HAP-1 (cell line): Measurements from ENCODE around the gene LHFPL3.

ENCODE experiments used
- DNase-seq, 2 experiments: peaks; one replicate each; pipeline ENCODE4 v3.0.0-alpha.2; 2016 to 2020; ENCODE audit warnings: low spot score in 2 of 2
- H3K27me3 ChIP-seq: fragments of 250-450 bp; sonication (Bioruptor Pico); 2 replicates; pipeline ENCODE4 v1.5.1; 2020; ENCODE audit warnings: low read depth, mild to moderate bottlenecking, moderate library complexity
- H3K36me3 ChIP-seq: fragments of 250-450 bp; sonication (Bioruptor Pico); replicated peaks from 2 replicates; pipeline ENCODE4 v1.5.1; 2020; ENCODE audit warnings: mild to moderate bottlenecking
- H3K4me1 ChIP-seq: fragments of 250-450 bp; sonication (Bioruptor Pico); 2 replicates; pipeline ENCODE4 v1.5.1; 2020; ENCODE audit warnings: mild to moderate bottlenecking
- H3K4me3 ChIP-seq: fragments of 250-450 bp; sonication (Bioruptor Pico); 2 replicates; pipeline ENCODE4 v1.5.1; 2020; ENCODE audit warnings: mild to moderate bottlenecking, moderate library complexity
- H3K9me3 ChIP-seq: fragments of 250-450 bp; sonication (Bioruptor Pico); 2 replicates; pipeline ENCODE4 v1.5.1; 2020; ENCODE audit warnings: mild to moderate bottlenecking, moderate library complexity
- in situ Hi-C: fragments of 300-500 bp; cut with MboI; formaldehyde crosslinking; loops from 3 replicates; pipeline ENCODE4 v1.14.3; 2020; ENCODE audit warnings: low sequenced_read_pairs, inconsistent platforms, mixed read lengths

The LHFPL3 gene

GRCh38 chr7:104621321-104621720 is 292.9 kb downstream of the LHFPL3 start:
- Histone ChIP-seq H3K9me3 (no peaks in the 10 kb centered on the region), H3K27me3 (no peaks in the 10 kb centered on the region), H3K4me1 (no peaks in the 10 kb centered on the region), H3K36me3 (no peaks in the 10 kb centered on the region), H3K4me3 (no peak overlapping the region)
- DNase-seq: no peak
- in situ Hi-C loops: no loop called here

- Histone ChIP-seq H3K36me3 (no peaks in the 10 kb centered on the region), H3K27me3 (no peaks in the 10 kb centered on the region), H3K4me1 (no peaks in the 10 kb centered on the region), H3K9me3 (no peaks in the 10 kb centered on the region), H3K4me3 (no peak overlapping the region)
- DNase-seq: no peak
- in situ Hi-C loops: no loop called here
These were observed 297.6 kb downstream of the LHFPL3 start for GRCh38 chr7:104625956-104626355.

DNA sequence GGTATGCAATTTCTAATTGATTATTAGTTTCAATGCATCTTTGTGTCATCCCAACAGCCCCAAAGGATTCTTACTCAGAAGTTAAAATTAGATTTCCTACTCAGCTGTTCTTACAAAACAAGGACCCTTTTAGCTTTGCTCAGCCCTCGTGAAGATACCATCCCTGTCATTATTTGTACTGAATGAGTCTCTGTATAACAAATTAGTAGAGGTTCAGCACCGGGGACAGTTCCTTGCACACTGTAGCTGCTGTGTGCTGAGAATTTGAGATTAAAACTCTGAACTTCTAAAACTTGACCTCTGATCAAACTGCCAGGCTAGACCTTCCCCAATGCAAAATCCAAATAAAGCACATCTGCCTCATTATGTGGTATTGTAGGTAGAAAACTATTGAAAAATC is 299.1 kb downstream of the LHFPL3 start:
- Histone ChIP-seq H3K4me1 (no peaks in the 10 kb centered on the region), H3K27me3 (no peaks in the 10 kb centered on the region), H3K9me3 (no peaks in the 10 kb centered on the region), H3K4me3 (no peak overlapping the region), H3K36me3 (no peaks in the 10 kb centered on the region)
- peak; percentile 5 to 58 for DNase-seq
- in situ Hi-C loops: no loop called here

DNA sequence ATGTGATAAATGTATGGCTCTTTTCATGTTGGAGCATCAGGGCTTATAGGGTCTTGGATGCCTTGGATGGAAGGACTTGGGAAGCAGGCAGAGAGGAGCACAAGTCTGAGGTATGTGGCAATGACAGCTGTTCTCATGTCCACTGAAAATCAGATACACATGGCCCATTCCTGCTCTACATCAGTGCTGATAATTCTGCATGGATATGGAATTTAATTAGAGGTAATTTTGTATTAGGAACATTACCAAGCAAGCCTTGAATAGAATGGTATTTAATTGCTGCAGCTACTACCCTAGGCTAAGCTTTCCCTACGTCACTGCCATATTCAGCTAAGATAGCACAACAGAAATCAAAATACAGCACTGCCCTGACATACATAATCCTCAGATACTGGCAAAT is 299.6 kb downstream of the LHFPL3 start:
- Histone ChIP-seq H3K4me3 (no peak overlapping the region), H3K27me3 (no peaks in the 10 kb centered on the region), H3K36me3 (no peaks in the 10 kb centered on the region), H3K9me3 (no peaks in the 10 kb centered on the region), H3K4me1 (no peaks in the 10 kb centered on the region)
- no peak for DNase-seq
- in situ Hi-C loops: no loop called here

- Histone ChIP-seq H3K9me3 (no peaks in the 10 kb centered on the region), H3K4me3 (no peak overlapping the region), H3K27me3 (no peaks in the 10 kb centered on the region), H3K4me1 (no peaks in the 10 kb centered on the region), H3K36me3 (no peaks in the 10 kb centered on the region)
- in situ Hi-C loops: no loop called here
- DNase-seq: no peak
These were observed 301.0 kb downstream of the LHFPL3 start for GRCh38 chr7:104629408-104629807.

DNA sequence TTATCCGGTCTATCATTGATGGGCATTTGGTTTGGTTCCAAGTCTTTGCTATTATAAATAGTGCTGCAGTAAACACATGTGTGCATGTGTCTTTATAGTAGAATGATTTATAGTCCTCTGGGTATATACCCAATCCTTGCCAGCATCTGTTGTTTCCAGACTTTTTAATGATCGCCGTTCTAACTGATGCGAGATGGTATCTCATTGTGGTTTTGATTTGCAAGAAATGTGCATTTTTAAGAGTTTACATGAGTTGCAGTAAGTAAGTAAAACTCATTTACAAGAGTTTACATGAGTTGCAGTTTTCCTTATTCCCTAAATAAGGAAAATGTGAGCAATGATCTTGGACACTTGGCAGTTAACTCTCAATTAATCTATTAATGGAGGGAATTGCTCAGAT is 312.1 kb downstream of the LHFPL3 start:
- H3K4me1 ChIP-seq: no peaks in the 10 kb centered on the region
- no peaks in the 10 kb centered on the region for H3K36me3 ChIP-seq
- in situ Hi-C loops: no loop called here

GRCh38 chr7:104642560-104642959 is 314.2 kb downstream of the LHFPL3 start:
- H3K9me3 ChIP-seq: no peaks in the 10 kb centered on the region
- in situ Hi-C loops: no loop called here

More for the DNA sequence above, 312.1 kb downstream of the LHFPL3 start:
- Histone ChIP-seq H3K27me3 (peaks cover 4% of the 10 kb centered on the region), H3K9me3 (no peaks in the 10 kb centered on the region), H3K4me3 (no peak overlapping the region)
- DNase-seq: no peak

DNA sequence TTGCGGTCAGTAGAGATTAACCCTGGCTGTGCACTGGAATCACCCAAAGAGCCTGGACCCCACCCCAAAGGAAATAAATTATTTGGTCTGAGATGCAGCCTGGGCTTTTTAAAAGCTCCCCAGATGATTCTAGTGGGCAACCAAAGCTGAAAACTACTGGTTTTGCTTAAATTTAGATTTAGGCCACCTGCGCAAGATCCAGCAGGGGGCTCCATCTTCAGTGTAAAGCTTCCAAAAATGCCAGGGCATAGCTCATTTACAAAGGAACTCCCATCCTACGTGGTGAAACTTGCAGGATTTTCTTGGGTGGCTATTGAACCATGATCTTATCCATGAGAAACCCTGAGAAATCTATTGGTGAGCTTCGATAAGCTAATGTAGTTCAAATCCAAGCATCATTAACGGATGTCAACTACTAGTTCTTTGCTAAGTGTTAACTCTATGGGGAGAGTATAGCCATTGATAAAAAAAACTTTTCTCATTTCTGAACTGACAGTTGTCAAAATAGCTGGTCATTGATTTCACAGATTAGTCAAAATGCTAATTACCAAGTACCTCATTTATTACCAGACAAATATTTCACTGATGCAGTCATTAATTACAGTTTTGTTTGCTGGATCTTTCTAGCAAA is 315.3 kb downstream of the LHFPL3 start:
- Histone ChIP-seq H3K4me3 (no peak overlapping the region), H3K36me3 (no peaks in the 10 kb centered on the region), H3K9me3 (no peaks in the 10 kb centered on the region), H3K27me3 (0 out of 2 replicates have a peak, but pooled peaks cover 2% of the 10 kb centered on the region), H3K4me1 (no peaks in the 10 kb centered on the region)
- in situ Hi-C loops: no loop called here
- peak; percentile 8 to 37 for DNase-seq

More at GRCh38 chr7:104642560-104642959, 314.2 kb downstream of the LHFPL3 start:
- H3K27me3 ChIP-seq: no peaks in the 10 kb centered on the region
- no peaks in the 10 kb centered on the region for H3K36me3 ChIP-seq
- no peaks in the 10 kb centered on the region for H3K4me1 ChIP-seq
- DNase-seq: no peak
- H3K4me3 ChIP-seq: no peak overlapping the region

GRCh38 chr7:104650991-104651640 is 322.7 kb downstream of the LHFPL3 start:
- Histone ChIP-seq H3K4me1 (no peaks in the 10 kb centered on the region), H3K4me3 (no peak overlapping the region), H3K27me3 (0 out of 2 replicates have a peak, but pooled peaks cover 2% of the 10 kb centered on the region), H3K36me3 (no peaks in the 10 kb centered on the region), H3K9me3 (no peaks in the 10 kb centered on the region)
- in situ Hi-C loops: no loop called here
- DNase-seq: no peak

- no peak overlapping the region for H3K4me3 ChIP-seq
- no peaks in the 10 kb centered on the region for H3K36me3 ChIP-seq
- H3K9me3 ChIP-seq: no peaks in the 10 kb centered on the region
- DNase-seq: no peak
- in situ Hi-C loops: no loop called here
- 0 out of 2 replicates have a peak, but pooled peaks cover 2% of the 10 kb centered on the region for H3K27me3 ChIP-seq
- no peaks in the 10 kb centered on the region for H3K4me1 ChIP-seq
These were observed 324.0 kb downstream of the LHFPL3 start for GRCh38 chr7:104652434-104652833.

DNA sequence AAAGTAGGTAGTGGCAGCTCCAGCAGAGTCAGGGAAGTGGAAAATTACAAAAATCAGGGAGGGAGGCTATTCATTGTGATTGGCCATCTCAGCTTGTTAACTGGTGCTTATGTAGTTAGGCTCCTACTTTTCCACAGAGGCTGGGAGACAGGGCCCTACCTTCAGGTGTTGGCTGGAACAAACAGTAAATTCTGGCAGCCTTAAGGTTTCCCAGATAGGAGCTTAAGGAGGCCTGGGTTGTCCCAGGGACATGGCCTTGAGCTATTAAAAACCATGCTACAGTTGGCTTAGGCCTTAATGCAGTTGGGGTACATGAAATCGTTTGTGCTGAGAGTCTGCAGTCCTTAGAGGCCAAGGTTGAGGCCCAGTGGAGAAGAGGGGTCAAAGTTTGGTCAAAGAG is 324.5 kb downstream of the LHFPL3 start:
- H3K4me3 ChIP-seq: no peak overlapping the region
- in situ Hi-C loops: no loop called here
- 0 out of 2 replicates have a peak, but pooled peaks cover 3% of the 10 kb centered on the region for H3K27me3 ChIP-seq
- no peaks in the 10 kb centered on the region for H3K36me3 ChIP-seq
- DNase-seq: no peak
- no peaks in the 10 kb centered on the region for H3K4me1 ChIP-seq
- no peaks in the 10 kb centered on the region for H3K9me3 ChIP-seq

DNA sequence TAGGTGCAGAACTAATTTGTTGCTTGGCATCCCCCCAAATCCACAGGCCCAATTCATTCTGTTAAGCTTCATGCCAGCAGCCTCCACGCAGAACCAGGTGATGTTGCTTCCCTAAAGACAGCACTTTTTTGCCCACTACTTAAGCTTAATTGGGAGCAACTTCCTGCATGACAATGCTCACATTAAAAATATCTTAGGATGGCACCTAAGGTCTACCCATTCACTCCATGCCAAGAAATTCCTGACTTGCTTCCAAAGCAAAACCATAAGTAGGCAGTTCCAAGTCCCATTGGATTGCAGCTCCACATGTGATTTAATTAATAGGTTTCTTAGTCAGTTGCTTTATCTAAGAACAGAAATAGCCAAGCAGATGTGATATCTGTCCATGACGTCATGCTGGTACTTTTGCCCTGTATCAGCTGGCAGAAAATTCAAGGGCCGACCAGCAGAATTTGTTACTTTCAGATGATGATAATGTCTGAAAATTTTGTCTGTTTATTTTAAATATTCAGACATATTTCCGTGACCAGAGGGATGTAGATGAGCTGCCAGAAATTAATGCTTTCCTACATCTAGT is 325.5 kb downstream of the LHFPL3 start:
- in situ Hi-C loops: no loop called here
- no peak overlapping the region for H3K4me3 ChIP-seq
- DNase-seq: no peak

GRCh38 chr7:104655592-104655991 is 327.2 kb downstream of the LHFPL3 start:
- no peaks in the 10 kb centered on the region for H3K36me3 ChIP-seq

More for the DNA sequence above, 325.5 kb downstream of the LHFPL3 start:
- no peaks in the 10 kb centered on the region for H3K9me3 ChIP-seq
- no peaks in the 10 kb centered on the region for H3K4me1 ChIP-seq
- H3K36me3 ChIP-seq: no peaks in the 10 kb centered on the region
- 0 out of 2 replicates have a peak, but pooled peaks cover 3% of the 10 kb centered on the region for H3K27me3 ChIP-seq

GRCh38 chr7:104656467-104656866 is 328.1 kb downstream of the LHFPL3 start:
- Histone ChIP-seq H3K27me3 (0 out of 2 replicates have a peak, but pooled peaks cover 3% of the 10 kb centered on the region), H3K4me3 (no peak overlapping the region)
- in situ Hi-C loops: no loop called here

More at GRCh38 chr7:104655592-104655991, 327.2 kb downstream of the LHFPL3 start:
- no peak for DNase-seq
- Histone ChIP-seq H3K27me3 (0 out of 2 replicates have a peak, but pooled peaks cover 3% of the 10 kb centered on the region), H3K4me1 (no peaks in the 10 kb centered on the region), H3K9me3 (no peaks in the 10 kb centered on the region), H3K4me3 (no peak overlapping the region)
- in situ Hi-C loops: no loop called here

More at GRCh38 chr7:104656467-104656866, 328.1 kb downstream of the LHFPL3 start:
- Histone ChIP-seq H3K4me1 (no peaks in the 10 kb centered on the region), H3K9me3 (no peaks in the 10 kb centered on the region), H3K36me3 (no peaks in the 10 kb centered on the region)
- no peak for DNase-seq
